PFSK-1 (cell line): ENCODE data around the gene PDF. TPM values are rescaled to one million over a fixed set of nuclear protein-coding genes. Genes with fewer than 3 reads are reported as not detected.

Experiments used
- FOXP2 ChIP-seq: optimal IDR thresholded peaks from 2 replicates; pipeline ENCODE3; 2011; ENCODE audit warnings: borderline replicate concordance, control low read depth, inconsistent platforms; ENCODE audit not compliant: insufficient read depth; ENCODE audit errors: extremely low read length, extremely low read depth
- POLR2AphosphoS5 ChIP-seq: IDR thresholded peaks from 2 replicates; pipeline ENCODE4 v1.6.1; 2012; ENCODE audit warnings: low read depth, mild to moderate bottlenecking, control low read depth, low read length, moderate library complexity
- SIN3A ChIP-seq: IDR thresholded peaks from 2 replicates; pipeline ENCODE4 v1.6.1; 2012; ENCODE audit warnings: mild to moderate bottlenecking, low read length, moderate library complexity, borderline replicate concordance; ENCODE audit not compliant: insufficient read depth
- TAF1 ChIP-seq: IDR thresholded peaks from 2 replicates; pipeline ENCODE4 v1.6.1; 2012; ENCODE audit warnings: low read length, control low read depth, borderline replicate concordance; ENCODE audit not compliant: insufficient read depth
- polyA plus RNA-seq: library from polyadenylated mRNA; unstranded; fragments of >200 nt; gene quantifications from one replicate; pipeline ENCODE4 v1.2.1, GENCODE V29; 2012; ENCODE audit warnings: low read depth, missing spikeins; ENCODE audit not compliant: insufficient read length
- TF ChIP-seq, protein P1 (sequence below), 2 experiments: IDR thresholded peaks; 2 replicates each; pipeline versions ENCODE4 v1.6.1 to v1.8.0; 2011 to 2012; ENCODE audit warnings: low read depth in 2 of 2, low read length in 2 of 2, control low read depth in 1 of 2, inconsistent platforms in 1 of 2, mild to moderate bottlenecking in 1 of 2, moderate library complexity in 1 of 2; ENCODE audit not compliant: insufficient read depth in 1 of 2

PDF gene
- 31.5 TPM for polyA plus RNA-seq

DNA sequence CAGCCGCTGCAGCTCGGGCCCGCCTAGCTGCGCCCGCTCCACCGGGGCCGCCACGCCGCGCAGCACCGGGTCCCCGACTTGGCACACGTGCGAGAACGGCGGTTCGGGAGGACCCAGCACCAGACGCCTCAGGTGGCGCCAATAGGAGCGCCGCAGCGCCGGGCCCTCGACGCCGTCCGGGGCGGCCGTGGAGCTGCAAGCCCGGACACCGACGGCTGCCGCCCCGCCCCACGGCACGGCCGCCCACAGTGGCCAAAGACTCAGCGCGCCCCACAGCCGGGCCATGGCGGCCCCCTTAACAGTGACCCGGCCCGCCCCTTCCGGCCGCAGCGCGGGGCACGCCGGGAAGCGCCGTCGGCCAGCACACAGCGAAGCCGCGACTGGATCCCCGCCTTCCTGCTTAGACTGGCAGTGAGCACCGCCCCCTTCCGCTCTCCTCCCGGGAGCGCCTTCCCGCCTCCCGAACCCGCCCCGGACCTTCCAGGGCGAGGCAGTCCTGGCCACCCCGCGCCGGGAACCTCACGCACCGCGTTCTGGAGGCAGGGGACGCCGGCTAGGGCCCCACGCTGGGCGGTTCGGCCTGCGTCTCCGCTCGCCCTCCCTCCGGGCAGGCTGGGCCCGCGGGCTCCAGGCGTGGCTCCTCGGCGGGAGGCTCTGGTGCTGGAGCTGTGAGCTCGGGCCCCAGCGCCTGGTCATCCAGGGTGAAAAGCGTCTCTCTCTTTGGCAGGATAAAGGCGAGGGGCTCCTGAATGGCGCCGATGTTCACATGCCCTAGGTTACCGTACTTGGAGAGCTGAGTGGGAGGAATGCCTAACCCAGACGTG lies at the start of gene PDF:
Gene PDF (minus strand): TSS at position 303 of the 824 bp plus-strand sequence. CDS start 18 bp downstream, at position 285.
- TF ChIP-seq, protein P1, sequence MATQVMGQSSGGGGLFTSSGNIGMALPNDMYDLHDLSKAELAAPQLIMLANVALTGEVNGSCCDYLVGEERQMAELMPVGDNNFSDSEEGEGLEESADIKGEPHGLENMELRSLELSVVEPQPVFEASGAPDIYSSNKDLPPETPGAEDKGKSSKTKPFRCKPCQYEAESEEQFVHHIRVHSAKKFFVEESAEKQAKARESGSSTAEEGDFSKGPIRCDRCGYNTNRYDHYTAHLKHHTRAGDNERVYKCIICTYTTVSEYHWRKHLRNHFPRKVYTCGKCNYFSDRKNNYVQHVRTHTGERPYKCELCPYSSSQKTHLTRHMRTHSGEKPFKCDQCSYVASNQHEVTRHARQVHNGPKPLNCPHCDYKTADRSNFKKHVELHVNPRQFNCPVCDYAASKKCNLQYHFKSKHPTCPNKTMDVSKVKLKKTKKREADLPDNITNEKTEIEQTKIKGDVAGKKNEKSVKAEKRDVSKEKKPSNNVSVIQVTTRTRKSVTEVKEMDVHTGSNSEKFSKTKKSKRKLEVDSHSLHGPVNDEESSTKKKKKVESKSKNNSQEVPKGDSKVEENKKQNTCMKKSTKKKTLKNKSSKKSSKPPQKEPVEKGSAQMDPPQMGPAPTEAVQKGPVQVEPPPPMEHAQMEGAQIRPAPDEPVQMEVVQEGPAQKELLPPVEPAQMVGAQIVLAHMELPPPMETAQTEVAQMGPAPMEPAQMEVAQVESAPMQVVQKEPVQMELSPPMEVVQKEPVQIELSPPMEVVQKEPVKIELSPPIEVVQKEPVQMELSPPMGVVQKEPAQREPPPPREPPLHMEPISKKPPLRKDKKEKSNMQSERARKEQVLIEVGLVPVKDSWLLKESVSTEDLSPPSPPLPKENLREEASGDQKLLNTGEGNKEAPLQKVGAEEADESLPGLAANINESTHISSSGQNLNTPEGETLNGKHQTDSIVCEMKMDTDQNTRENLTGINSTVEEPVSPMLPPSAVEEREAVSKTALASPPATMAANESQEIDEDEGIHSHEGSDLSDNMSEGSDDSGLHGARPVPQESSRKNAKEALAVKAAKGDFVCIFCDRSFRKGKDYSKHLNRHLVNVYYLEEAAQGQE (IDR thresholded peaks at IDR 0.05; ENCODE audit: insufficient read depth in 1 of 2, low read depth in 2 of 2, low read length in 2 of 2): no peak
- TF ChIP-seq POLR2AphosphoS5 (peak; percentile 88), SIN3A (0 out of 2 replicates have a peak, but pooled peaks have one; percentile 6), FOXP2 (peak; percentile 51), TAF1 (peak; percentile 31; the same call in 1 of the 2 replicates)

DNA sequence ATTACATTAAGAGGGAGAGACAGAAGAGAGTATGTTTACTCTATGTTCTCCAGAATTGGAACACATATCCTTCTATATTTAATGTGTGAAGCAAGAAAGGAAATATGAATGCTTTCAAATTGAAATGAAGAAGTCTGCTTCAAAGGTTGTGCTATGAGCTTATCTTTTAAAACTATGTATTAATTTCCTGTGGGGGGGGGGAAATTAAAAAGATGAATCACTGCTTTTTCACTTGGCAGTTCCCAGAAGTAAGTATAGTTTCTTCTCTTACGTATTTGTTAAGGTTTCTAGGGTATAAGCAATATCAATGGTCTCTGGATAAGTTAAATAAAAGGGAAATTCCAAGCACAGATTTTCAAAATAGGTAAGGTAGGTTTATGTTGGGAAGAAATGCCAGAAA lies 48.4 kb upstream of the PDF start:
- TF ChIP-seq, protein P1 (IDR thresholded peaks at IDR 0.05; ENCODE audit: insufficient read depth in 1 of 2, low read depth in 2 of 2, low read length in 2 of 2): no peak
- TF ChIP-seq TAF1: no peak
- TF ChIP-seq FOXP2: no peak
- TF ChIP-seq SIN3A: no peak
- TF ChIP-seq POLR2AphosphoS5: no peak

DNA sequence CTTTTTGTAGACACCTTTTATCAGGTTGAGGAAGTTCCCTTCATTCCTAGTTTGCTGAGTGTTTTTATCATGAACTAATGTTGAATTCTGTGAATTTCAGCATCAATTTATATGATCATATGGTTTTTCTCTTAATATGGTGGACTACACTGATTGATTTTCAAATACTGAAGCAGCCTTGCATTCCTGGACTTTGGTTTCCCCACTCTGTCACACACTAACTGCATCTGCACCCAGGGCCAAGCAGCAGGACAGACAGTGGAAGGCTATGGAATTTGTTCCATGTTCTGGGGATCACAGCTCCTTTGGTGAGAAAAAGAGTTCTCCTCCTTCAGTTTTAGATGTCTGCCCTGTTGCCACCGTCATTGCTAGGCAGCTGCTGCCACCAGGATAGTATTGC lies 47.6 kb upstream of the PDF start:
- no peak for TF ChIP-seq TAF1
- no peak for TF ChIP-seq SIN3A
- no peak for TF ChIP-seq FOXP2
- TF ChIP-seq, protein P1 (IDR thresholded peaks at IDR 0.05; ENCODE audit: insufficient read depth in 1 of 2, low read depth in 2 of 2, low read length in 2 of 2): no peak
- TF ChIP-seq POLR2AphosphoS5: no peak

DNA sequence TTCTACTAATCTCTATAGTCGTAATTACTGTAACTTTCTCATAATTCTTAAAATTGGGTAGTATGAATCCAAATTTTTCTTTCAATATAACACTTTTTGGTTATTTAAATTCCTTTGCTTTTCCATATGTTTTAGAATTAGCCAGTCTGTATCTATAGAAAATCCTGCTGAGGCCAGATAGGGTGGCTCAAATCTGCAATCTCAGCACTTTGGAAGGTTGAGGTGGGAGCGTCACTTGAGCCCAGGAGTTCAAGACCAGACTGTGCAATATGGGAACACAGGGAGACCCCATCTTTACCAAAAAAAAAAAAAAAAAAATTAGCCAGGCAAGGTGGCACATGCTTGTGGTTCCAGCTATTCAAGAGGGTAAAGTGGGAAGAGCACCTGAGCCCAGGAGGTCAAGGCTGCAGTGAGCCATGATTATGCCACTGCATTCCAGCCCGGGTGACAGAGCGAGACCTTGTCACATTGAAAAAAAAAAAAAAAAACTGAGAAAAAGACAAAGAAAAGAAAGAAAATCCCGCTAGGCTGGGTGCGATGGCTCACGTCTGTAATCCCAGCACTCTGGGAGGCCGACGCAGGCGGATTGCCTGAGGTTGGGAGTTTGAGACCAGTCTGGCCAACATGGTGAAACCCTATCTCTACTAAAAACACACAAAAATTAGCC lies 46.1 kb upstream of the PDF start:
- TF ChIP-seq POLR2AphosphoS5: no peak
- TF ChIP-seq, protein P1 (IDR thresholded peaks at IDR 0.05; ENCODE audit: insufficient read depth in 1 of 2, low read depth in 2 of 2, low read length in 2 of 2): no peak
- no peak for TF ChIP-seq TAF1
- TF ChIP-seq SIN3A: no peak
- no peak for TF ChIP-seq FOXP2
